AG08396 (cell line): ENCODE measurements around the gene GPRIN3.
A peak's percentile ranks its signal among the peaks of the same experiment; 100 is the strongest.
"Not testable (repeated sequence)": the region's sequence is repeated elsewhere in the genome, so short reads cannot be mapped to it uniquely, and the experiment has no call there.

Experiments used
- DNase-seq: peaks from one replicate; pipeline ENCODE4 v3.0.0; 2012; ENCODE audit warnings: low spot score, mixed read lengths

The GPRIN3 gene

DNA sequence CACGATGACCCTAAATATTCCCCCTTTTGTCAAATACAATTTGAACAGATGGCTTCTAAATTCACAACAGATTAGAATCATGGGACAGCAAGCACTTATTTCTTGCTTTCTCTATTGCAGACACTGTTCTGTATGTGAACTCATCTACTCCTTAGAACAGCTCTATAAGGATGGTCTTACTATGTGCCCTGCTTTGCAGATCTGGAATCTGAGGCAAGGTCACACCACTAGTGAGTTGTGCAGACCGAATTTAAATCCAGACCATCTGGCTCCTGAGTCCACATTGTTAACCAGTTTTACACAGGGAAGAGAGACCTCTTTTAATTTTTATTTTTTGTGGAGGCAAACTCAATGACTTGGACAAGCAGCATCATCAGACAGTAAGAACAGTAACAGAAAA, 50.2 kb downstream of the GPRIN3 start:
- no peak for DNase-seq

DNA sequence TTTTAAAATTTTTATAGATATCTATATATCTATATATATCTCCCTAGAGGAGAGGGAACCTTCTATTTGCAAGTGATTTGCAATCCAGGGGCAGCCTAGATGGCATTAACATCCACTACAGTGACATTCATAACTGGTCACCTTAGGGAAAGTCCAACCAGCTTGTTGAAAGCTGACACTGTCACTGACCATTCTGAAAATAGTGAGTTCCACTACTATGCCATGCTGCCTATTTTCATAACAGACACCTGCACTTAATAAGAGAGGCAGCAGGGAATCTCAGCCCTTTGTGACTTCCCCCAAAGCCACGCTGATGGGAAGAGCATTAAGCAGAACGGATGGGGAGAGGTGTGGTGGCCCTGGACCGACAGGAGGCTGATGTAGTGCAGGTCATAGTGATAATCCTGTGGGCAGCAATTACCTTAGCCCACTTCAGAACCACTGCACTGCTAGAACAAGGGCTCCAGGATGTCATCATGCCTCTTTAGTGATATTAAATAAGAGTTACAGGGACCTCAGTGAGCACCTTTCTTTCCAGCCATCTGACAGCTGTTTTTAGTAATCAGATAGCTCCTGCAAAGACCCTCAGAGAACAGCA, 51.3 kb downstream of the GPRIN3 start:
- DNase-seq, result no peak

DNA sequence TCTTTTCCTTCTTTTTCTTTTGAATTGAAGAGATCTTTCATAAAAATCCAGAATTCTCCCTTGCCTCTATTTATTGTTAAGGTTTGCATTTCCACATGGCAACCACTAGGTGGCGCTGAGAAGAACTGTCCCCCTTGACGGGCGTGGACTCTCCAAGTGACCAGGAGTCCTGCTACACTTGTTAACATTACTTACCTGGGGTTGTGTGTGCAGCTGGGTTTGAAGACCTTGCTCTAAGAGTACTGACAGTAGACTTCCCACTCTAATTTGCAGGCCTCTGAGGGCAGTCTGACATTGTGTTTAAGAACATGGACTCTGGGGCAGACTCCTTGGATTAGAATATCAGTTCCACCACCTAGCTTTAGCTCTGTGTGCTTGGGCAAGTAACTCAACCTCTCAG, 52.8 kb downstream of the GPRIN3 start:
- DNase-seq, result peak; percentile 50

DNA sequence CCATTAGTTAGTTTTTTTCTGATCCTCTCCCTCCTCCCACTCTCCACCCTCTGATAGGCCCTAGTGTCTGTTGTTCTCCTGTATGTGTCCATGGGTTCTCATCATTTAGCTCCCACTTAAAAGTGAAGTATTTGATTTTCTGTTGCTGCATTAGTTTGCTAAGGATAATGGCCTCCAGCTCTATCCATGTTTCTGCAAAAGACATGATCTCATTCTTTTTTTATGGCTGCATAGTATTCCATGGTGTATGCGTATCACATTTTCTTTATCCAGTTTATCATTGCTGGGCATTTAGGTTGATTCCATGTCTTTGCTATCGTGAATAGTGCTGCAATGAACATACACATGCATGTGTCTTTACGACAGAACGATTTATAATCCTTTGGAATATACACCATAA, 53.3 kb downstream of the GPRIN3 start:
- DNase-seq, result not testable (repeated sequence)

DNA sequence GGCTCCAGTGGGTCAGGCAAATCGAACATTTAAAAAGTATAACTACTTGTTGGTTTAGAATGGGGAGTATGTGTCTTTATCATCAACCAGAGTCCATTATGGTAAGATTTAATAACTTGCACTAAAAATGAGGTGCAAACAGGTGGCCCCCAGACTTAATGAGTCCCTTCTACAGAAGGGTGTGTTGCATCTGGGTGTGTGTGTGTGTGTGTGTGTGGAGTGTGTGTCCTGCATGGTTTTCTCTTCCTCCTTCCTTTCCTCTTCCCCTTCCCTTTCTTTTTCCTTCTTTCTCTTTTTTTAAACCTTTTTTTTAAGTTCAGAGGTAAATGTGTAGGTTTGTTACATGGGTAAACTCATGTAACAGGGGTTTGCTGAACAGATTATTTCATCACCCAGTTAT, 53.7 kb downstream of the GPRIN3 start:
- no peak for DNase-seq

DNA sequence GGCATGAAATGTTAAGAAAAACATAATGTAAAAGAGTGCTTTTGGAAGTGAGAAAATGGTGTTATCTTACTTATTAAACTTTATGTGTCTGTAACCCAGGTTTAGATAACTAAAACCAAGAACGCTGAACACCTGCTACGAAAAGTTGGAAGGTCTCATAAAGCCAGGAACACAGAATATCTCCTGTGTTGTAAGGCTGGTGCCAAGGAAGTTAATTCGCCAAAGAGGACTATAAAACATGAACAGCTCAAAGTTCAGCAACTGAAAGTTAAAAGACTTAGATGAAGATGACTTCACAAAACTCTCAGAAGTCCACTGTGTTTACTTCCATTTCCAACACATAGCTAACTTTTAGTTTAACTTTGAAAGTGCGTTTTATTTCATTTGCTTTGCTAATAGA, 54.3 kb downstream of the GPRIN3 start:
- DNase-seq, result no peak

DNA sequence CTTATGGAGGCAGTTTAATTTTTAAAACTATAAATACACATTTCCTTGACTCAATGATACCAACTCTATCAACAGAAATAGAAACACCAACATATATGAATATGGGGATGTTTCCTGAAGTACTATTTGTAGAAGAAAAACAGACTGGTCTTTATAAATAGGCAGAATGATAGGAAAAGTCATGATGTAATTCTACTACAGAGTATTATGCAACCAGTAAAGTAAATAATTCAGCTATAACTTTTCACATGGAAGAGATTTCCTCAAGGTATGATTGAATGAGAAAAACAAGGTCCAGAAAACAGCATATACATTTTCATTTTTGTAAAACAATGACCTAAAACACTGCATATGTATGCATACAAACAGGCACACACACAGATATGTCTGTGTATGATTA, 56.2 kb downstream of the GPRIN3 start:
- no peak for DNase-seq

DNA sequence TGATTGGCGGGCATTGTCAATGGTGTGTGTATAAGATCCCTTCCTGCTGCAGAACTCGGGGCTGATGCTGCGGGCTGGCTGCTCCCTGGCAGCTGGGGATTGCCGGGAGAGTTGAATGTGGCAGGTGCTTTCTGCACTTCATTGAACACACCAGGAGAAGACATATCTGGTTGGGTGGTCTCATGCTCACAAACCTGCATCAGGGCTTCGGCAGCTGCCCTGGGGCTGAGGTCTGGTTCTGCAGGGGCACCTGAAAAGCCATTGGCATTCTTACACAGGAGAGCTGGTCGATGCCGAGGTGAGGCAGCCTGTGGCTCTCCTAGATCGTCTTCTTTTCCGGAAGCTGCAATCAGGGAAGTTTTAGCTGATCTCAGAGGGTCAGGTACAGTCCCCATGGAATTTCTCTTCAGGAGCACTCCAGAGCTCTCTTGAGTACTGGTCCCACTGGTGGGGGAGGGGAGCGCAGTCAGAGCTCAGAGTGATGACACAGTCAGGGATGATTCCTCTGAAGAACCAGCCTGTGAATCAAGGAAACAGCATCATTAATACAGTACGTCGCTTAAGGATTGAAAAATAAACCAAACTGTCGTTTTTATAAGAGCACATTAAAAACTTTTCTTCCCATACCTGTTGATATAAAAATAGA, 57.8 kb downstream of the GPRIN3 start:
- no peak for DNase-seq

DNA sequence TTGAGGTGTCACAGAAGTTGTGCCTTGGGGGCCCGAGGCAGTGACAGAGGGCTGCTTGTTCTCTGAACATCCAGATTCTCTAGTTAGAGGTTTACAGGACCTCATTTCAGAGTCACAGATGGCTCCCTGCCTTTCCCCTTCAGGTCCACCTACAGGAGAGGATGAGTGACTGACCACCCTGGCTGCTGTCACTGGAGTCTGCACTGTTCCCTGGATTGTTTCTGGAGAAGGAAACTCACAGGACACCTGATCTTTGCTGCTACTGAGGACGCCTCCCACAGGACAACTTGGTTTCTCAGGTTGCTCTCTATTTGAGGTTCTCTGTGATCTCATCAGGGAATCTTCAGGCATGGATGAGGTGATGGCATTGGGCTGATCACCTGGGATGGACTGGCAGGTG, 58.3 kb downstream of the GPRIN3 start:
- no peak for DNase-seq

DNA sequence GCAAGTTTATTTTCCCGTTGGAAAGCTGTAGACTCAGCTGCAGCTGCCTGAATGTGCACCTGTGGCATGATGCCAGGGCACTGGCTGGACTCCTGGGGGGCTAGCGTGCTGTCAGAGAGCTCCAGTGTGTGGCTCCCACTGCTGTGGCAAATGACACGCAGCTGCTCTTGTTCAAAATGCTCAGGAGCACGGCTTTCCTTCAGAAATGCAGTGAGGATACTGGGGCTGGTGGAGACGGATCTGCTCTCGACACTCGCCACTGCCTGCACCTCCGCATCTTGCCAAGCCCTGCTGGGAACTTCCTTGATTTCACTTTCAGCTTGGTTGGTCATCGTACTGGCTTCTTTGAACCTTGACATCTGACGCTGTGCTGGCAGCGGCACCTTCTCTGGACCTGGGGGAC, 58.7 kb downstream of the GPRIN3 start:
- DNase-seq, result no peak

DNA sequence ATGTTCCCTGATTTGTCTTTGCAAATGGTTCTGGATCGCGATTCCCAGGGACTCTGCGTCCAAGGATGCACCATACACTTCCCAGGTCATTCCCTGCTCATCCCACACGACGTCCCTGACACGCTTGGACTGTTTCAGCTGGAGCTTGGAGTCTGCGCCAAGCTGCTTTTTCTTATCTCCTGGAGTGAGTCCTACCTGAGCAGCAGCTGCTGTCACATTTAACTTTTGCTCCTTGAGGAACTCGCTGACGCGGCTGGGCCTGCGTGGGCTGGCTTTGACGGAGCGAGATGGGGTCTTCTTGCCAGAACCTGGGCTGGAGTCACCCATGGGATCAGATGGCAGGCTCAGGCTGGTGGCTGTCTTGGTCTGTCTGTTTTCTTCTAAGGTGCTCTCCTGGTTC, 59.6 kb downstream of the GPRIN3 start:
- DNase-seq, result no peak

DNA sequence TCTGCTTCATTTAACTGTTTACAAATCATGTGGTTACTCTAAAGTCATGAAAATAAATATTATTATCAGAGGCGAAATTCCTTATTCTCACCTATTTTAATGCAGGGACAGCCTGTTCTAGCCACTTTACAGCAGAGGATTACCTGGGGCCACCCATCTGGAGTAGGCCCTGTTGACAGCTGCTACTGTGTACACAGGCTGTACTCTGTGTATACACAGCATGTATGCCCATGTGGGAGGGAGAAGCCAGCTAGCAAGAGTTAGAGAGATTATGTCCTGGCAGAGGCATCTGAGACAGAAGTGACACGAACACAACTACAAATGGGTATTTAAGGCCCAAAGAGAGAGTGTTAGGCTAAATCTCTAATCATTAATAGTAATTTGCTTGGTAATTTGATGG, 62.1 kb downstream of the GPRIN3 start:
- no peak for DNase-seq

DNA sequence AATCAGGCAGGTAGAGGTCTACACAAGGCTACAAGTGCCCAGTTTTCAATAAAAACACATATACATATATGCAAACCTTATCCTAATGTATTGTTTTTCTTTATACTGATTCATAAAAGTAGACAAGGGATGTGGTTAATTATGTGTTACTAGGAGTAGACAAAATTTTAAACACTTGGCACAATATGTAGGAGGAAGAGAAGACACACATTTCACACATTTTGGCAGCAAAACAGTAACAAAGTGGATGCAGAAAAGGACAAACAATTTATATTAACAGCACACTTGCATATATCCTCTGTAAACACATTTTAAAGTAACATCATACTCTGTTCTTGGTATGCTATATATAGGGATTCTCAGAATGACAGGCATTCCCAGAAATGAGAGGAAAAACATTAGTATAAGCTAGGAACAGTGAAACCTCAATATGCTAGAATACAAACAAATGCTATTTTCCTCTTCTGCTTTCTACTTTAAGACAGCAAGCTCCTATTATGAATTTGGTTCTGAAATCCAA, 63.8 kb downstream of the GPRIN3 start:
- DNase-seq, result no peak

DNA sequence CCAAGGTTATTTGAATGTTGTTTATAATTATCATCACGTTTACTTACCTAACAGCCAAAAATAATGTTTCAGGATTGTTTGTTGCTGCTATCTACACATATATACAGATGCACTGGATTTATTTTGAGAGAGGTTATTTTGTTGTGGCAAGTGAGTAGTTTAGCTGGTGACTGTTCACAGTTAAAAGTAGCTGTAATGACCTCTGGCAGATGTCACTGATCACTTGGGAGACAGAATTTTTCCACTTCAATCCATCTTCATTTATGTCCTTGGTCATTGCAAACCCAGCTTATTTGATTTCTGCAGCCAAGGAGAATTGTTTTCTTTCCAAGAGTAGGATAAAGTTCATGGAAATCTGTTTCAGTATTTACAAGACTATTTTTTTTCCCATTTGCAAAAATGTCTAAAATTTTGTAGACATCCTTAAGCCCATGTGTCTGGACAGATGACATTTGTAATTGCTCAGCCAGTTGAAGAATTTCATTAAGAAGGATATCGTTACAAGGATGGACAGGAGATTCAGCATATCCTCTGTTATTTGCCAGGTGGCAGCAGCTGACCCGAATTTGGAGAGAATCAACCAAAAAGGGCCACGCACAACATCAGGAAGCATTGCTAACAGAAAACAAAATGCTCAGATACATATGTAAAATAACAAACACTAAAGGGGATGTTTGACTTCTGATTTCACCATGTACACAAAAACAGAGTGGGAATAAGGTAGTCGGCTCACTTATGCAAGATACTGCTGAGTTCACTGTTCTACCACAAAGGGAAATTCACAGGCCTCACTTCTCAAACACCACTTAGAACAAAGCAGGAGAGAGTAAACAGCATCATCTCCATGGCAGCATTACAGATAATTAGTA, 64.5 kb downstream of the GPRIN3 start:
- no peak for DNase-seq

DNA sequence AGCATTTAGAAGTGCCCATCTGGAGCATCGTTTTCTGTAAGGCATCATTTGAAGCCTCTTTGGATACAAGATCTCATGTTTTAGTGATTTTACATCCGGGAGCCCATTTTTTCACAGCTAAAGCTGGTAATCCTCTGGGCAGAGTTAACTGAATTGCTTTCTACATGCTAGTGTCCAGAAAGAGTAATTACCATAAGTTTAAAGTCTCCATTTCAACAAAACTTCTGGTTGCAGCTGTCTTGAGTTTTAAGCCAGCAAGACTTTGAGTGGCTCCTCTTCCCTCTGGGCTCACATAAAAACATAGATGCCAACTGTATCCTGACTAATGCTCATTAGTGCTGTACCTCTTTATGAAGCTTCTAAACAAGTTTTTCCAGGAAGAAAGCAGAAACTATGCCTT, 65.4 kb downstream of the GPRIN3 start:
- no peak for DNase-seq

DNA sequence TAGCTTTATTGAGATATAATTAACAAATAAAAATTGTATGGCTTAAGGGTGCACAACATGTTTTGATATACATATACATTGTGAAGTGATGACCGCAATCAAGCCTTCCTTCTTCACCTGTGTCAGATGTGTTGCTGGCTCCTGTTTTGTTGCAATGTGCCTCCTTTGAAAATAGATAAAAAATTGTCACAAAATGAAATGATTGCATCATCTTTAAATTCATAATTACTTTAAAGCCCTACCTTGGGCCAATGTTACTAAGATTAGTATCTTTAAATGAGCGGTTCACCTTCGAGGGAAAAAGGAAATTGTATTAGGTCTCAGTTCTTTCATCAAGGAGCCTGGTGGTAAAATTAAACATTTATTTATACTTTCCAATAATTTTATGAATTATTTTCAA, 77.3 kb downstream of the GPRIN3 start:
- DNase-seq, result no peak

DNA sequence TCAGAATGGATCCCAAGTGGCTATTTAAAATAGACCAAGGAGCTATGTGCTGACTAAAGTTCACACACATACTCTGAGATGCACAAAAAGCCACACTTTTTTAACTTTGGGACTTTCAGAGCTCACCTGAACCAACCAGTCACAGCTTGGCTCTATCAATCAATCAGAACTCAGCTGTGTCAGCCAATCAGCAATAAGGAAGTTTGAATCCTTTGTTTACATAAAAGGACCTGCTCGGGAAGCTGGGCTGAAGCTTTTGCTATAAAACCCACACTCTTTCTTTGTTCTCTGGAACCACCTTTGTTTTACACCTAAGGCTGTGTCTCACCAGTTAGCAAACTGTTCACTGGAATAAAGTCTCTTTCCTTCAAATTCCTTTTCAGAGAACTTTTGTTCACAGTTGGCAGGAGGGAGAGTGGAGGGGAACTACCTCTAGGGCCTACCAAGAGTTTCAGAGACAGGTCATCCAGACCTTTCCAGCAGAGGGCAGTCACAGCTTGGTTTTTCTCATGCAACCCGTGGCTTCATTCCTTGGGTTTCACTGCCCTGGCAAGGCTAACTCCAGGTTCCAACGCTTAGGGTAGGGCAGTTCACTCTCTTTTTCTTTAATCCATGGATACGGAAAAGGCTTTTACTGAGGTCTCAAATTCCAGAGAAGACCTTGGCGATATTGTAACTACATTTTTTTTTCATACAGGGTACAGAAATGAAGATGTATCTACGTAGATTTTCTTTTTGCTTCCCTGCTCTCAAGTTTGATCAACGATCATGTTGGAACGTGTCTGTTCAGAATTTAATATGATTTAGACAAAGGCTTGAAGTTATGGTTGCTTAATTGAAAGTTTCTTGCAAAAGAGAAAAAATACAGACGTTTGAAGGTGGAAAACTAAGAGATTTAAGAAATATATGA, 80.7 kb downstream of the GPRIN3 start:
- DNase-seq, result peak; percentile 69

DNA sequence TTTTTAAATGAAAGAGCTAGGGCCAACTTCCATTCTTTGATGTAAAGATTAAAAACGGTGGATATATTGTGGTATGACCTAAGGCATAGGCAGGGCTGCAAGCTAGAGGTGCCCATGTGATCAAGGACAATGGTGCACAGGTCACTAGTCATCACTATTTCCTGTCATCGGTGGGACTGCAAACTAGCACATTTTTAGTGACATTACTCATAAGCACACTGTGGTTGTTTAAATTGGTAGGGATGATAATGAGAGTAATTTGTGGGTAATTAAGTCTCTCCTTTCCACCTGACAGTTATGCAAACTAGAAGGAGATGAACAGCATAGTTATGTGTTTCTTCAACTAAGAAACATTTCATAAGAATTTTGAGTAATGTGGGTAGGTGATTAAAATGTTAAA, 85.4 kb downstream of the GPRIN3 start:
- no peak for DNase-seq

DNA sequence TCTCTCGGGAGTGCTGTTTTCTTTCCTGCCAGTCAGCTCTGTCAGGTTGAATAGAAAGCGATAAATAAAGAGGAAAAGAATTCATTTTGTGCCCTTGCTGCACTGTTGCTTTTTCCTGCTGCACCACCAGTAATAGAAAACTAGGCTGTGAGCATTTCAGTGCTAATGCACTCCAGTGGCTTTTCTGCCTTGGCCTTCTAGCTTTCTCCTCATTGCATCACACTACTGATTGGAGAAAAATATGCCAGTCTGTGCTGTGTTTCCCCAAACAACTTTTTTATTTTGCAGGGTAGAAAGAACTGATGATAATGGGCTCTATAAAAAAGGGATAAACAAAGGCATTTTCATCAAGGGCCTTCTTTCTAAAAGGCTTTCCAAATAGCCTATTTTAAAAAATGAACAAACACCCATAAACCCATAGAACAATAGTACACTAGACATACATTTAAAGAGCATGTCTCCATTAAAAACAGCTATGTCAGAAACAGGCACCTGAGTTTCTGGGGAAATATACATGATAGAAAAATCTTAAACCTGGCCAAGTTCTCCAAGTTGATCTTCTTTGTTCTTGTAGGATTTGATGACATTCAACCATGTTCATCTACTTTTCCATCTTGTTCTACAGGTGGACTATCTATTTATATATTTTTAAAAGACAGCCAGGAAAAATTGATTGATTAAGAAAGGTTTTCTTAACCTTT, 86.3 kb downstream of the GPRIN3 start:
- DNase-seq, result no peak

DNA sequence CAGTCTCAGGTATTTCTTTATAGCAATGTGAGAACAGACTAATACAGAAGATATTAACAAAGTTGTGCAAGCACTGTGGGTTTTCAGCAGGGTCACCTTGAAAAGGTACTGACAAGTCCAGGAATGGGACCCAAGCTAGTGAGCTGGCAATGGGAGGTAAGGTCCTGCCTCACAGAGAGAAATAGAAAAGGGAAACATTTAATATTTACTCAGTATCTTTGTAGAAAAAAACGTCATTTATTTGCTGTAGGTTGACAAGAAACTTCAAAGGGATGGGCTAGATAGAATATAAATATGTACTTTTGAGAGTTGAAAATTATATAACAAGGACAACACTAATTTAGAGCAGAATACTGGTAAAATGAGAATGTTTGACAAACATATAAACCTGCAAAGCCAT, 89.0 kb downstream of the GPRIN3 start:
- no peak for DNase-seq

DNA sequence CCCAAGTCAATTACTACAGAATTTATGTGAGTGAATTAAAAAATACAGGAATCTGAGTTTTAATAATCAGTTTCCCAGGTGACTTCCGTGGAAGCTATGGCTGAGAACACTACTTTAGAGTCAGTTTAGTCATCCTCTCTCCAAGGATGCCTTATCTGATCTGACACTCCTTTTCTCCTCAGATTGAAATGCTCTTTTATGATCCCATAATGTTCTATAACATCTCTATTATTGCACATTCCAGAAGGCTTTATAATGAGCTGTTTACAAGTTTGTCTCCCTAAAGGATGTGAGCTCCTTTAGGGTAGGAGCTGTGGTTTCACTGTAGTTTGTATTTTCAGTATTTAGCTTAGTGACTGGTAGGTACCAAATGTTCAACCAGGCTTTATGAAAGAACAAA, 90.0 kb downstream of the GPRIN3 start:
- no peak for DNase-seq
